K562 (cell line): Measurements from ENCODE around the gene CNNM2.

Experiments
- HDAC2 ChIP-seq: fragments of 450-650 bp; IDR thresholded peaks from 2 replicates; pipeline ENCODE4 v1.6.1; 2016; ENCODE audit warnings: mild to moderate bottlenecking
- PCBP2 ChIP-seq: fragments of 200-400 bp; formaldehyde crosslinking; IDR thresholded peaks from 2 replicates; pipeline ENCODE4 v1.6.1; 2018; ENCODE audit warnings: low read length, low read depth, mild to moderate bottlenecking, moderate library complexity; ENCODE audit not compliant: poor library complexity, severe bottlenecking
- POLR2AphosphoS5 ChIP-seq: IDR thresholded peaks from 2 replicates; pipeline ENCODE4 v1.6.1; 2011; ENCODE audit warnings: mild to moderate bottlenecking, low read depth, low read length, moderate library complexity; ENCODE audit not compliant: control insufficient read depth, insufficient read depth
- TF ChIP-seq, protein P1 (sequence below), 3 experiments: IDR thresholded peaks in 2 of 3; conservative IDR thresholded peaks in 1 of 3; 2 replicates each; pipeline ENCODE4 v1.5.1; 2011 to 2012; ENCODE audit warnings: low read length in 3 of 3, mild to moderate bottlenecking in 3 of 3, control low read depth in 2 of 3, improper control_type of control experiment in 1 of 3, inconsistent platforms in 1 of 3, low read depth in 1 of 3, mixed read lengths in 1 of 3, moderate library complexity in 1 of 3; ENCODE audit not compliant: insufficient read depth in 2 of 3

DNA sequence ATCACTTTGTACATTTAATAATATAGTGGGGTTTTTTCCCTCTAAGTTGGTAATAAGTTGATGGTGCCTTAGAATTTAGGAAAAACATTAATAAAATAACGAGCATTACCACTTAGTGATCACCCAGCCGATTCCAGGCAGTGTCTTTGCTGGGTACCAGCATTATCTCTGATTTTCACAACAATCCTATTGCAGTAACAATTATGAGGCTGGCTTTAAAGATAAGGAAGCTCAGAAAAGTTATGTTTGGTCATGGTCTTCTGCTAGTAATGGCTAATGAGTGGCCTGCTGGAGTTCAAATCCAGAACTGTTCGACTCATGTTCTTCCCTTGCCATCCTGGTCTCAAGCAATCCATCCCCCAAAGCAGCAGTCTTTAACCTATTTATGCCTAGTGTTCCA, 127.9 kb downstream of the CNNM2 start:
- TF ChIP-seq, protein P1, sequence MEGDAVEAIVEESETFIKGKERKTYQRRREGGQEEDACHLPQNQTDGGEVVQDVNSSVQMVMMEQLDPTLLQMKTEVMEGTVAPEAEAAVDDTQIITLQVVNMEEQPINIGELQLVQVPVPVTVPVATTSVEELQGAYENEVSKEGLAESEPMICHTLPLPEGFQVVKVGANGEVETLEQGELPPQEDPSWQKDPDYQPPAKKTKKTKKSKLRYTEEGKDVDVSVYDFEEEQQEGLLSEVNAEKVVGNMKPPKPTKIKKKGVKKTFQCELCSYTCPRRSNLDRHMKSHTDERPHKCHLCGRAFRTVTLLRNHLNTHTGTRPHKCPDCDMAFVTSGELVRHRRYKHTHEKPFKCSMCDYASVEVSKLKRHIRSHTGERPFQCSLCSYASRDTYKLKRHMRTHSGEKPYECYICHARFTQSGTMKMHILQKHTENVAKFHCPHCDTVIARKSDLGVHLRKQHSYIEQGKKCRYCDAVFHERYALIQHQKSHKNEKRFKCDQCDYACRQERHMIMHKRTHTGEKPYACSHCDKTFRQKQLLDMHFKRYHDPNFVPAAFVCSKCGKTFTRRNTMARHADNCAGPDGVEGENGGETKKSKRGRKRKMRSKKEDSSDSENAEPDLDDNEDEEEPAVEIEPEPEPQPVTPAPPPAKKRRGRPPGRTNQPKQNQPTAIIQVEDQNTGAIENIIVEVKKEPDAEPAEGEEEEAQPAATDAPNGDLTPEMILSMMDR (IDR thresholded peaks at IDR 0.05 in 2 of 3, conservative IDR thresholded peaks at IDR 0.05 in 1 of 3; ENCODE audit: insufficient read depth in 2 of 3, low read depth in 1 of 3, low read length in 3 of 3), result no peak
- TF ChIP-seq POLR2AphosphoS5 (no peak), HDAC2 (no peak), PCBP2 (no peak)
